ENCODE measurements around the gene KSR2.

KSR2 gene

GRCh38 chr12:117850048-117850447 is 118.7 kb downstream of the KSR2 start:
- DNase-seq (ENCODE audit: insufficient read length) (peak; percentile 37), FAIRE-seq (no peak)
- TF ChIP-seq TAF1 (IDR thresholded peaks at IDR 0.05; ENCODE audit: borderline replicate concordance, low read depth, low read length) (no peak), POLR2A (IDR thresholded peaks at IDR 0.05; ENCODE audit: low read depth, low read length) (no peak), POLR2AphosphoS5 (IDR thresholded peaks at IDR 0.05; ENCODE audit: low read depth, low read length) (no peak)

DNA sequence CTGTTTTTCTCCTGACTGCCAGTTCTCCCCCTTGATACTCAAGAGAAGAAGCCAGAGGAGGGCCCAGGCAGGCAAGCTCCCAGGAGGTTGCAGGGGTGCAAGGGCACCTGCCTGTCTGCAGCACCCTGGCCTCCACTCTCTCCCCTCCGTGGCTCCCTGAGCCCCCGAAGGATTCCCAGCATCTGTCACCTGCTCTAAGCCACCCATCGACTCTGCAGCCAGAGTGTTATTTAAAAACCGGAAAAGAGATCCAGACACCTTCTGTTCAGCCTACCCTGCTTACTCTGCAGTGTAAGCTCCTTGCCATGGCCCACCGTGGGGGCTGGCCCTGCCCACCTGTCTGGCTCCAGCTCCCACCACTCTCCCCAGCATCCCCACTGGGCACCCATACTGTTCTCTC is 121.4 kb downstream of the KSR2 start:
- DNase-seq (ENCODE audit: insufficient read length) (no peak), FAIRE-seq (no peak)
- TF ChIP-seq POLR2AphosphoS5 (IDR thresholded peaks at IDR 0.05; ENCODE audit: low read depth, low read length) (no peak), TAF1 (IDR thresholded peaks at IDR 0.05; ENCODE audit: borderline replicate concordance, low read depth, low read length) (no peak), POLR2A (IDR thresholded peaks at IDR 0.05; ENCODE audit: low read depth, low read length) (no peak)

- TF ChIP-seq POLR2A (IDR thresholded peaks at IDR 0.05; ENCODE audit: low read depth, low read length) (no peak), POLR2AphosphoS5 (IDR thresholded peaks at IDR 0.05; ENCODE audit: low read depth, low read length) (no peak), TAF1 (IDR thresholded peaks at IDR 0.05; ENCODE audit: borderline replicate concordance, low read depth, low read length) (no peak)
- DNase-seq (ENCODE audit: insufficient read length) (no peak), FAIRE-seq (no peak)
These were observed 123.4 kb downstream of the KSR2 start for GRCh38 chr12:117845271-117845904.

GRCh38 chr12:117844114-117844830 is 124.5 kb downstream of the KSR2 start:
- TF ChIP-seq POLR2A (IDR thresholded peaks at IDR 0.05; ENCODE audit: low read depth, low read length) (no peak), TAF1 (IDR thresholded peaks at IDR 0.05; ENCODE audit: borderline replicate concordance, low read depth, low read length) (no peak), POLR2AphosphoS5 (IDR thresholded peaks at IDR 0.05; ENCODE audit: low read depth, low read length) (no peak)
- no peak for FAIRE-seq

GRCh38 chr12:117842630-117843029 is 126.2 kb downstream of the KSR2 start:
- FAIRE-seq (no peak), DNase-seq (ENCODE audit: insufficient read length) (no peak)
- TF ChIP-seq POLR2AphosphoS5 (IDR thresholded peaks at IDR 0.05; ENCODE audit: low read depth, low read length), result no peak
- no peak for TF ChIP-seq TAF1 (IDR thresholded peaks at IDR 0.05; ENCODE audit: borderline replicate concordance, low read depth, low read length)
- no peak for TF ChIP-seq POLR2A (IDR thresholded peaks at IDR 0.05; ENCODE audit: low read depth, low read length)

More at GRCh38 chr12:117844114-117844830, 124.5 kb downstream of the KSR2 start:
- DNase-seq (ENCODE audit: insufficient read length), result no peak

DNA sequence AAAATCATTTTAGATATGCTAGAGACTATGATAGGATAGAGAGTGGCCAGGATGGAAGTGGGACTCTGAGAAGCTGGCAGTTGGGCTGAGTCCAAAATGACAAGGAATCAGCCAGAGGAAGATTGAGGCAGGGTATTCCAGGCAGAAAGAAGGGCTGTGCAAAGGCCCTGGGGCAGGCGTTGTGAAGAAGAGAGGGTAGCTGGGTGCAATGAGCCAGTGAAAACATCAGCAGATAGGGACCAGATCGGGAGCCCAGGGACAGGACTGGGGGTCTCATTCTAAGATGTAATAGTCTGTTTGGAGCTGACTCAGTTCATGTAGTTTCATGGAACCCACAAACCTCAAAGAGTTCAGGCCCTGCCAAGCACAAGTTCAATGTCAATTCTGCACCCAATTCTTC is 126.6 kb downstream of the KSR2 start:
- no peak for TF ChIP-seq TAF1 (IDR thresholded peaks at IDR 0.05; ENCODE audit: borderline replicate concordance, low read depth, low read length)
- no peak for TF ChIP-seq POLR2AphosphoS5 (IDR thresholded peaks at IDR 0.05; ENCODE audit: low read depth, low read length)
- DNase-seq (ENCODE audit: insufficient read length), result no peak
- FAIRE-seq, result no peak

DNA sequence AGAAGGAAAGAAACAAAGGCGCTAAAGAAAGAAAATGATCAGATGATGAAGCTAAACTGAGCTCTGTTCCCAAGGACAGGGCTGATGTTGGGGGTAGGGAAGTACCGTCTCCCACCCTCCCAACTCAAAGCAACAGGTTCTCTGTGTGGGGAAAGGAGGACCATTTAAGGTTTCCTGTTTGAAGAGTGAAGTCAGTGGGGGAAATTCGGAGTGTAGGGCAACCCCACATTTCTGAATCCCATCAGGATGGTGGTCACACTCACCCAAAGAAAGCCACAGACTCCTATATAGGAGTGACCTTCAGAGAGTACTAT is 131.1 kb downstream of the KSR2 start:
- FAIRE-seq, result no peak
- no peak for TF ChIP-seq POLR2A (IDR thresholded peaks at IDR 0.05; ENCODE audit: low read depth, low read length)
- no peak for TF ChIP-seq TAF1 (IDR thresholded peaks at IDR 0.05; ENCODE audit: borderline replicate concordance, low read depth, low read length)
- TF ChIP-seq POLR2AphosphoS5 (IDR thresholded peaks at IDR 0.05; ENCODE audit: low read depth, low read length), result no peak
- no peak for DNase-seq (ENCODE audit: insufficient read length)

- DNase-seq (ENCODE audit: insufficient read length) (peak; percentile 48), FAIRE-seq (peak; percentile 86)
These were observed 131.6 kb downstream of the KSR2 start for GRCh38 chr12:117836999-117837736.

GRCh38 chr12:117836476-117836875 is 132.3 kb downstream of the KSR2 start:
- FAIRE-seq (no peak), DNase-seq (ENCODE audit: insufficient read length) (no peak)
- TF ChIP-seq TAF1 (IDR thresholded peaks at IDR 0.05; ENCODE audit: borderline replicate concordance, low read depth, low read length) (no peak), POLR2A (IDR thresholded peaks at IDR 0.05; ENCODE audit: low read depth, low read length) (no peak), POLR2AphosphoS5 (IDR thresholded peaks at IDR 0.05; ENCODE audit: low read depth, low read length) (no peak)

More at GRCh38 chr12:117836999-117837736, 131.6 kb downstream of the KSR2 start:
- TF ChIP-seq POLR2AphosphoS5 (IDR thresholded peaks at IDR 0.05; ENCODE audit: low read depth, low read length) (no peak), TAF1 (IDR thresholded peaks at IDR 0.05; ENCODE audit: borderline replicate concordance, low read depth, low read length) (no peak), POLR2A (IDR thresholded peaks at IDR 0.05; ENCODE audit: low read depth, low read length) (no peak)

GRCh38 chr12:117835156-117835555 is 133.6 kb downstream of the KSR2 start:
- DNase-seq (ENCODE audit: insufficient read length) (no peak), FAIRE-seq (no peak)
- no peak for TF ChIP-seq TAF1 (IDR thresholded peaks at IDR 0.05; ENCODE audit: borderline replicate concordance, low read depth, low read length)
- TF ChIP-seq POLR2A (IDR thresholded peaks at IDR 0.05; ENCODE audit: low read depth, low read length), result no peak
- TF ChIP-seq POLR2AphosphoS5 (IDR thresholded peaks at IDR 0.05; ENCODE audit: low read depth, low read length), result no peak

Data from GM12892 (cell line).